NCI-H345 (cell line): ENCODE results near the gene LCN15.
A peak's percentile ranks its signal among the peaks of the same experiment; 100 is the strongest.
"Not testable (repeated sequence)": the region's sequence is repeated elsewhere in the genome, so short reads cannot be mapped to it uniquely, and the experiment has no call there.

ENCODE experiments used
- DNase-seq: peaks from one replicate; lab custom pipeline; 2025; lab: John Stamatoyannopoulos, UW

Gene LCN15

DNA sequence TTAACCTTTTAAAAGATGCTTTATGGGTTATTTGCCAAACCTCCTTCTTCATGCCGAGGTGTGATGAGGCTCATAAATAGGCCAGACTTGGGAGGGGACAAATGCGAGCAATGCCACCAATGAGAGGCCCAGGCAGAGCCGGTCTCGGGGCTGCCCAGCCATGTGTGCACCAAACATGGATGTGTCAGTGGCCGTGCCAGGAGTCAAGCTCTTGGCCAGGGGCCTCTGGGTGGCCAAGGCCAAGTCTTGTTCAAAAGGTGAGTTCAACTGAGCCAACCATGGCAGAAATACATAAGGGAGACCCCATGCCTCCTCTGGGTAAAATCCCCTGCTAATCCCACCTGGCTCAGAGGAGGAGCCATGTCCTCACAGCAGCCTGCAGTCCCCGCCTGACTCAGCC, 10.9 kb upstream of the LCN15 start:
- no peak for DNase-seq

DNA sequence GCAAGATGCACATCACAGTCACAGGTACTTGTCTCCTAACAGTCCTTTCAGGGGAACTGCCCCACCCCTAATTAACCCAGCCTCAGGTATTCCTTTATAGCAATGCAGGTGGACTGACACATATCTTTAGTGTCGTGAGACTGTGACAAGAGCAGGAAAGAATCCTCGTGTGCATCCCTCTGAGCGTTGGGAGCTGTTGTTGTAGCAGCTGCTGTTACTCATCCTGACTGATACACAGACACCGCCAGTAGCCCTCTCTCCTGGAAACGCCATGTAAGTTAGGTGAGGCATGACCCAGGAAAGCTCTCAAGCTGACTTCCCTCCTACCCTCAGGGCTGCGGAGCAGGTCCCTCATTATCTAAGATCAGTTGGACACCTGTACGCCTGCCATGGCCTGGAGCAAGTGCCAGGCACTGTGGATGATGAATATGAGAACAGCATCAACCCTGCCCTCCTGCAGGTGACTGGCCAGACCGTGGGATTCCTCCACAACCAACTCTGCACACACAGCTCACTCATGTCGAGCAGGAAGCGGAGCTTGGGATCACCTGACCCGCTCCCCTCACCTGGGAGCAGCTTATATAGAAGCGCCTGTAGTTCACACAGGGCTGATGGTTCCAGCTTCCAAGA, 10.2 kb upstream of the LCN15 start:
- DNase-seq = no peak

DNA sequence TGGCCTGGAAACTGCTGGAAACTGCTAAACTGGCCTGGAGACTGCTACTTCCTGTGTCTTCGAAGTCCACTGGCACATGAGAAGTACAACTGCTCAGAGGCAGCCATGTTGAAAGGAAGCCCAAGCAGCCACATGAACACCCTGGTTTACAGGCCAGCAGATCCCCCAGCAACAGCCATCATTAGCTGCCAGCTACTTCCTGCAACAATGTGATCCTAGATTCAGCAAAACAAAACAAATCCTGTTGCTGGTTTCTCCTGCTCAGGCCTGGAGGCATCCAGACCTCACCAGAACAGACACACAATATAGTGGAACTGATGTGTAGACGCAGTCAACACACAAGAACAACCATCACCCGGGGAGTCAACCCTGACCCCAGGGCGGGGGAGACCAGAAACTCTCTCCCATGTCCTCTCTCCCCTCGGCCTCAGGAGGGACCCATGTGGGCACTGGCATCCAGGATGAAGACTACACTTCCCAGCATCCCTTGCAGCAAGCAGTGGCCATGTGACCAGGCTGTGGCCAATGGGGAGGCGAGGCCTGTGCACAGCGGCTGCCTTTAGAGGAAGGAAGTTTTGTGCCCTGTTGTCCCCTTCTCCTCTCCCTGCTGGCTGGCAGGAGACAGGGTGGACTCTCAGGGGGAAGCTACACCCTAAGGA, 9.2 kb upstream of the LCN15 start:
- DNase-seq = no peak

DNA sequence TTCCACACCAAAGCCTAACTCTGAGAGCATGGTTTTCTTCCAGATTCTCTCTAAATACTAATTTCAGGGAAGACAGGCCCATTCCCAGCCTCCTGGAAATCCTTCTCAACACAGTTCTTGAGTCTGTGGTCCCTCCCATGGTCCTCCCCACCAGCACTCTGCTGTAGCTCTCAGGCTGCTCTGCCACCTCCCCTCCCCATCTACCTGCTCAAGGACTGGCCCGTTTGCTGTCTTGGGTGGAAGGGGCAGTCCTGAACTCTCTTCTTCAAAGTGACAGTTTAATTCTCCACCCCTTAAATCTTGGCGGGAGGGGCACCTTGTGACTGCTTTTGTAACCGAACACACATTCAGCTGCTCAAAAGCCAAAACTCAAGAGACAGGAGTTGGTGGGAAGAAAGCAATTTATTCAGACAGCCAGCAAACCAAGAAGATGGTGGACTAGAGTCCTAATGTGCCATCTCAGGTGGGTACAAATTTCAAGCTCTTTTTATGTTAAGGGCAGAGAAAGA, 7.6 kb upstream of the LCN15 start:
- DNase-seq = no peak

DNA sequence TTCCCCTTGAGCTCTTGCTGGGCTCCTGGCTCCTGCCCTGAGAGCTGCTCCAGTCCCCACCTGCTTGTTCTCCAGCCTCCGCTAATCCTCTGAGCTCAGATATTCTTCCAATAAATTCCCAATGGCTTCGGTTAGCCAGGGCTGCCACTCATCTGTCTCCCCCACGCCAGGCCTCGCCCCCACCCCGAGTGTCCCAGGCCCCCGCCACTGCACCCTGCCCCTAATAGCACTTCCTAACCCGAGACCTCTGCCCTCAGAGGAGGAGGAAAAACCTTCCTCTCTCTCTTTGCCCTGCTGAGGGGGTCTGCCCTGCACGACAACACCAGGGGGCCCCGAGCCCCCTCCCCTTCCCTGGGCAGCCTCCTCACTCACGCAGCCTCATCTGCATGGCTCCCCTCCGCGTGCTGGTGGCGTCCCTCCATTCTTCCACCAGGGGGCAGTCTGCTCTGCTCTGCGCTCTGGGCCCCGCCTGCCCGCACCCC, 5.4 kb upstream of the LCN15 start:
- peak; percentile 11 for DNase-seq

DNA sequence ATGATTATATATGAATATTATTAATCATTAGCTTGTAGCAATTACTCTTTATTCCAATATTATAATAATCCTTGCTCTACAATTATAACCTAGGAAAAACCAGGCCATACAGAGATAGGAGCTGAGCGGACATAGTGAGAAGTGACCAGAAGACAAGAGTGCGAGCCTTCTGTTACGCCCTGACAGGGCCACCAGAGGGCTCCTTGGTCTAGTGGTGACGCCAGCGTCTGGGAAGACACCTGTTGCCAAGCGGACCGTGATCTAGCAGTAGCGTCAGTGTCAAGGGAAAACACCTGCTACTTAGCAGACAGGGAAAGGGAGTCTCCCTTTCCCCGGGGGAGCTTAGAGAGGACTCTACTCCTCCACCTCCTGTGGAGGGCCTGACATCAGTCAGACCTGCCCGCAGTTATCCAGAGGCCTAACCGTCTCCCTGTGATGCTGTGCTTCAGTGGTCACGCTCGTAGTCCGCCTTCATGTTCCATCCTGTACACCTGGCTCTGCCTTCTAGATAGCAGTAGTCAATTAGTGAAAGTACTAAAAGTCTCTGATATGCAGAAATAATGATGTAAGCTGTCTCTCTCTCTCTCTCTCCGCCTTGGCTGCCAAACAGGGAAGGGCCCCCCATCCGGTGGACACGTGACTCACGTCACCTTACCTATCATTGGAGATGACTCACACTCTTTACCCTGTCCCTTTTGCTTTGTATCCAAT, 2.2 kb upstream of the LCN15 start:
- peak; percentile 47 for DNase-seq

DNA sequence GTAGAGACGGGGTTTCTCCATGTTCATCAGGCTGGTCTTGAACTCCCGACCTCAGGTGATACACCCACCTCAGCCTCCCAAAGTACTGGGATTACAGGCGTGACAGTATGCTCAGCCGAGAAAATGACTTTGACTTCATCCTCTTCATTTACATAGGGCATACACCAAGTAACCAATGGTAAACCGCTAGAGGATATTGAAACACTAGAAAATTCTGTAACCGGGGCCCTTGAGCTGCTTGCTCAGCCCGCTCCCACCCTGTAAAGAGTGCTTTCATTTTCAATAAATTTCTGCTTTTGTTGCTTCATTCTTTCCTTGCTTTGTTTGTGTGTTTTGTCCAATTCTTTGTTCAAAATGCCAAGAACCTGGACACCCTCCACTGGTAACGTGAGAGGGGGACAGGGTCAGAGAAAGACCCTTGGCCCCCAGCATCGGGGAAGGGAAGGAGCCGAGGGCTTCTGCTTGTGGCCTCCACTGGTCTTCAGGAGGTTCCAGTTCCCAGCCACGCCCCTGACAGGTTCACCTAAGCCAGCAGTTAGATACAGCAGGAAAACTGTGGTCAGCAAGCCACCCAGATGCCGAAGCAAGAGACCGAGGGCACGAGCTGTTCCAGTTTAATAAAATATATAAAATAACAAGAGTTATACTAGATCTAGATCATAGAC, 1.6 kb upstream of the LCN15 start:
- not testable (repeated sequence) for DNase-seq

DNA sequence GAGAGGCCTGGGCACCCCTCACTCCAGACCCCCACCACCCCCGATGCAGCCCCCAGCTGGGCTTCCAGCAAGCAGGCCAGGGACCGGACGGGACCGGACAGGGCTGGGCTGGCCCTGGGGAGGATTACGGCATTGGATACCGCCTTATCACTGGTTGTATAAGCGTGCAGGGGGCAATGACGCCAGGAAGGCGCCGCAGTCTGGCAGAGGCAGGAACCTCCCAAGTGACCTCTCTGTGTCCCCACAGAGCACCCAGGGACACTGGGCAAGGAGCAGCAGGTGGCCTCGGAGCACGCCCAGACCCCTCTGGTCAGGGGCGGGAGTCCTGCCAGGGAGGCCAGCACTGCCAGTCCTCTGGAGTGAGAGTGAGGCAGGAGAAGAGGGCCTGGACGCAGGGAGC, 723 bp upstream of the LCN15 start:
- no peak for DNase-seq

DNA sequence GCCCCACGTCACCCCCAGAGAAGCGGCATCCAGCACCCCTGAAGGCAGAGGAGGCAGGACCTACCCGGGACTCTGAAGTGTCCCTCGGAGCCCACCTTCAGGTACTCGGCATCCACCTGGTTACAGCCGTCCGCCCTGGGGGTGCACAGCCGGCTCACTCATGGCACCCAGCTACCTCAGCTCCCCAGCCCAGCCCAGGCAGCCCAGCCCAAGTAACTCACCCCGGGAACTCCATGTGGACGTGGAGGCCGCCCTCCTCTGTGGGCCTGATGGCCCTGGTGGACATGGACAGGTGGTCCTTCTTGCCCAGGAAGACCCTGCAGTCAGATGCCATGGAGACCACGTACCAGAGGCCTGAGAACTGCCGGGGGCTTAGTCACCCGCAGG, 676 bp downstream of the LCN15 start:
- DNase-seq = no peak

DNA sequence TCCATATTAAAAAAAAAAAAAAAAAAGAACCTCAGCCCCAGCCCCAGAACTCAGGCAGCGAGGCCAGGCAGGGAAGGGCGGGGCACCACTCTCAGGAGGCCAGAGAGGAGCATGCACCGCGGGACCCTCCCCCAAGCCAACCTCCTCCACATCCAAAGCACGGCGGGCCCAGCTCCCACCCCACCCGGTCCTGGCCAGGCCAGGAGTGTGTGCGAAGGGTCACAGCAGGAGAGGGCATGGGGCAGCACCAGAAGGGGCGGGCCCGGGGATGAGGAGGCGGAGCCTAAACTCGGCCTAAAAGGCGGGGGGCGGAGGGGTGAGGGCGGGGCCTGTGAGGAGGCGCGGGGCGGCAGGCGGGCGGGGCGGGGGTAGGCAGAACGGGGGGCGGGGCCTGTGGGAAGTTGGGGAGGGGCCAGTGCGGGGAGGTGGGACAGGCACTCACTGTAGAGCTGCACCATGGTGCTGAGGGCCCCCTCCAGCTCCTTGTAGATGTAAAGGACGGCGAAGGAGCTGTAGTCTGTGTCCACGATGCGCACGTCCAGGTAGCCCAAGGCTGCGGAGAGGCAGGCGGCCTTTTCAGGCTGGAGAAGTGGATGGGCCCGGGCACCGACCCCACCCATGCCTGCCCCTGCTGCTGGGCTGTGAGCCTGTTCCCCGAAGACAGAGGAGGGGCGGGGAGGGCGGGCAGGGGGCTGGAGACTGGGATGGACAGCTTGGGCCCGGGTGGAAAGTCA, 1.2 kb downstream of the LCN15 start:
- DNase-seq = no peak

DNA sequence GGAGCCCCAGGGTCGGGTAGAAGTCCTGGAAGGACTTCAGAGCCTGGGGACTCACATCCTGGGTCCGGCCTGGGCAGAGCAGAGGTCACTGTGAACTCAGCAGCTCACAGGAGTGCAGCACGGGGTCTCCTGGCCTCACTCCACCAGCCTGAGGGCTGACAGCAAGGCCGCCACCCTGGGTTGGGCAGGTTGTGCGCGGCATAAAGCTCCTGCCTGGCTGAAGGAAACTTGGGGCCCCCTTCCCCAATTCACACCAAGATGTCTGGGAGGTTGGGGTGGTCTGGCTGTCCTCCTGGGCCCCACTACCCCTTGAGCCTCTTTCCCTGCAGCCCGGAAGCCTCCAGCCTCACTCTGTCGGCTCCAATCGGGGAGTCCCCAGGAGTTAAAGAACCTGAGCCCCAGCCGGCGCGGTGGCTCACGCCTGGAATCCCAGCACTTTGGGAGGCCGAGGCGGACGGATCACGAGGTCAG, 2.1 kb downstream of the LCN15 start:
- no peak for DNase-seq

DNA sequence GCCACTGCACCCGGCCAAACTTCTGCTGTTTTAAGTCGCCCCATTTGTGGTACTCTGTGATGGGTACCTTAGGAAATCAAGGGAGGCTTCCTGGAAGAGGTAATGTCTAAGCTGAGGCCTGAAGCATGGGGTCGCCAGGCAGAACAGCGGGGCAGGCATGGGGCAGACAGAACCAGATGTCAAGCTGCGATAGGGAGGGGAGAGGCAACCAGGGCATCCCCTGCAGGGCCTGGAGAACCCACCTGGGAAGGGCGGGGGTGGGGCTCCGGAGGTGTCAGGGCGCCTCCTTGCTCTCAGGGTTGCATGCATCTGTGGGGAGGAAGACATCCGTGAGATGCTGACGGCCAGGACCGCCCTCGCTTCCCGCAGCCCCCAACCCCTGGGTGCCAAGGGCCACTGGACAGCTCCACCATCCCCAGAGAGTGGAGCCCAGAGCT, 2.8 kb downstream of the LCN15 start:
- no peak for DNase-seq

DNA sequence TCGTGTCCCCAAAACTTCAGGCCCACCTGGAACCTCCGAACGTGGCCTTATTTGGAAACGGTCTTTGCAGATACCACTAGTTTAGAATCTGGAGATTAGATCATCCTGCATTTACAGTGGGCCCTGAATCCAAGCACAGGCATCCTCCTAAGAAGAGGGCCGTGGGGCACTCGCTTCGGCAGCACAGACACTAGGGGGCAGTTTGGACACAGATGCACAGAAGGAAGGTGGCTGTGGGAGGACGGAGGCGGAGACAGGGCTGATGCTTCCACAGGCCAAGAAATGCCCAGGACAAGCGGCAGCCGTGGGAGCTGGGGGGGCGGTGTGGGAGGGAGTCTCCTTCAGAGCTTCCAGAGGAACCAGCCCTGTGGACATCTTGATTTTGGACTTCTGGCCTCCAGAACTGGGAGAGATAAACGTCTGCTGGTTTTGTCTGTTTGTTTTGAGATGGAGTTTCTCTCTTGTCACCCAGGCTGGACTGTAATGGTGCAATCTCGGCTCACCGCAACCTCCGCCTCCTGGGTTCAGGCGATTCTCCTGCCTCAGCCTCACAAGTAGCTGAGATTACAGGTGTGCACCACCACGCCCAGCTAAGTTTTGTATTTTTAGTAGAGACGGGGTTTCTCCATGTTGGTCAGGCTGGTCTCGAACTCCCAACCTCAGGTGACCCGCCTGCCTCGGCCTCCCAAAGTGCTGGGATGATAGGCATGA, 3.3 kb downstream of the LCN15 start:
- DNase-seq = peak; percentile 11

DNA sequence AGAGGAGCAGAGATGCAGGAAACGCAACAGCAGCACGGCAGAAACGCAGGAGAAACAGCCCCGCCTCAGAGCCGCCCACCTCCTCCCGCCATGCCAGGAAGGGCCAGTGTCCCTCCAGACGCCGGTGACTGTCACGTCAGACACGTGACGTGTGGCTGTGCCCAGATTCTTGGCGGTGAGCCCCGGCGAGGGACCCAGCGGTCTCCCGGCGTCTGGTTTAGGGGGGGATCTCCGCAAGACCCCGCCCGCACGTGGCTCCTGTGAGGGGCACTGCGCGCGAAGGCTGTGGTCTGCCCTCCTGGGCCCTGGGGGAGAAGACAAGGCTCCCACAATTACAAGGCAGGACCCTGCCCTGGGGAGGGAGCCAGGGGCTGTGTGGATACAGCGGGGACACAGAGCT, 3.9 kb downstream of the LCN15 start:
- no peak for DNase-seq

DNA sequence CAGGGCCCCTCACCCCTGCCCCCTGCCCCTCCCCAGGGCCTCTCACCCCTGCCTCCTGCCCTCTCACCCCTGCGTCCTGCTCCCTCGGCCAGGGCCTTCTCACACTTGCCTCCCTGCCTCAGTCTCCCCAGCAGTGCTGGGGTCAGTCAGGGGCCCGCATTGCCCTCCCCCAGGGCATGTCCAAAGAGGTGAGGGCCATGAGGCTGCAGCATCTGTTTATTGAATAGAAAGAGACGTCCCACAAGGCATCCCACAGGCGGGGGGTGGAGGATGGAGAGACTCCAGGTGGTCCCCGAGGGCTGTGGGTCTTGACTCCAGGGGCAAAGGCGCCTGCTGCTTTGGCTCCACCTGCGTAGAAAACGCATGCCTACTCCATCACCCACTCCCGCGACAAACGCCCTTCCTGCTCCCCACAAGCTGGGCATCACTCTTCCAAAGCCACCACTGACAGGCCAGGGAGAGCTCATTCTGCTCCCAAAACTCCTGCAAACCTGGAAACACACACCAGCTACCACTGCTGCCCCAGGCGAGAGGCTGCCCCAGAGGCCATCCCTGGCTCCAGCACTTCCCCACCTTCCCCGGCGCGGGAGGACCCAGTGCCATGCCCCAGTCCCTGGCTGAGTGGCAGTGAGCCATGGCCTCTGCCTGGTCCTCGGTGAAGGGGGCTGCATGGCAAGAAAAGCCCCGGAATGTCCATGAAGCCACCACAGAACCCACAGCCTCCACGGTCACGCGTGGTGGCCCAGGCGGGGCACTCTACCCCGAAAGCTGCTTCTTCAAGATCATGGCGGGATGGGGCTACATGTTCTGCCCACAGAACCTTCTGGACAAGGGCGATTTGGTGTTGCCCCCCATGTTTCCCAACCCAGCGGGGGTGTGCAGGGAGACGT, 4.6 kb downstream of the LCN15 start:
- DNase-seq = no peak

DNA sequence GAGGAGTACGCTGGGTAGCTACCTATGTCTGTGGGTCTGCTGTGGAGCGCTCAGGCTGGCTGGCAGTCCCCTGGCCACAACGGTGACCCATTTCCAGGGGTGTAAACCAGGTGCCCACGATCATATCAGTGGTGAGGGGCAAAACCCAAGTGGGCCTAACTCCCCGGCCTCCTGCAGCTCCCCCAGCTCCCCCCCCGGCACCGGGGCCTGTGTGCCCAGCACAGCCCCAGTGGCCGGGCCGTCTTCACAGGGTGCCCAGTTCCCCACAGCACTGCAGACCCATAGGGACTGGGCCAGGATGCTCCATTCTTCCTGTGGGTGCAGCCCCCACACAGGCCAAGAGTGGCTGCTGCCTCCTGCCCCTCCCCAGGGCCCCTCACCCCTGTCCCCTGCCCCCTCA, 5.3 kb downstream of the LCN15 start:
- DNase-seq = no peak

DNA sequence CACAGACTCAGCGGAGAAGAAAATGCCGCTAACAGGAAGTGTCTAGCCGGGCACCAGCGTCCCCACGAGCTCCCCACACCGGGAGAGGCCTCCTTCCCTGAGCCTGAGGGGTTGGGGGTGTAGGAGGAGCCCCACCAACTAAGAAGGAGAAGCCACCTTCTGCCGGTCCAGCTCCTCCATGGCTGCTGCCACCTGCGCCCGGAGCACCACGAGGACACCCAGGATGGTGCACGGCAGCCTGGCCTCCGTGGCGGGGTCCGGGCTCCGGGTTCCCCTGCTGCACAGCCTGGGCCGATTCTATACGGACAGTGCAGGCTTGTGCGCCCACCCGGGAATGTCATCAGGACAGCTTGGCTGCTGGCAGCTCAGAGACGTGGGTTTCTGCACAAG, 6.6 kb downstream of the LCN15 start:
- no peak for DNase-seq

DNA sequence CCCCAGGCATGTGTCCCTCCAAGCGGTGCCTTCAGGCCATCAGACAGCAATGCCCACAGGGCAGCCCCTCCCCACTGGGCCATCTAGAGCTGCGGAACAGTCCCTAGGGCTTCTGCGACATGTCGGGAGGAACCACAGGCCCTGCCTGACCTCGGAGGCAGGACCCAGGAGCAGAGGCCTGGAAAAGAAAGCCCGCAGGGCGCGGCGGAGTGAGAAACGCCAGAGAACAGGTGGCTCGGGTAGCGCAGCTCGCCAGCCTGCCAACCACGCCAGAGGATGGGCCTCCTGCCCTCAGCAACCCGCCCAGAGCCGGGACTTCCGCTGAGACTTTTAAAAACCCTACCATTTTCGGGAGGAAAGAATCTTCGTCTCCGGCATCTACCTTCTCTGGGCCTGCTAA, 7.0 kb downstream of the LCN15 start:
- DNase-seq = no peak

DNA sequence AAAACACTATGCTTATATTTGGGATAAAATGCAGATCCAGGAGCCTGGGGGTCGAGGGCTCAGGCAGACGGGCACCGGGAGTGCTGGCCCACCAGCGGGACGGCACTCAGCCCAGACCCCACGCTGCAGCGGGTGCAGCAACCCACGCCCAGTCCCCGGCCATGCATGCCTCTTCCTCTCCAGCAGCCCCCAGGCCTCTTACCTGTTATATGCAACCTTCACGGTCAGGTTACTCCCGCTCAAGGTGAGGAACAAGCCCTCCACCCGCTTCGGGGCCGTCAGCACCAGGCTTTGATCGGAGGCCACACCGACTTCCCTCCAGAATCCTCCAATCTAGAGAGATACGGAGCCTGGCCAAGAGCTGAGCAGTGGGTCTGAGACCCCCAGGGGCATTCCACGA, 7.5 kb downstream of the LCN15 start:
- no peak for DNase-seq

DNA sequence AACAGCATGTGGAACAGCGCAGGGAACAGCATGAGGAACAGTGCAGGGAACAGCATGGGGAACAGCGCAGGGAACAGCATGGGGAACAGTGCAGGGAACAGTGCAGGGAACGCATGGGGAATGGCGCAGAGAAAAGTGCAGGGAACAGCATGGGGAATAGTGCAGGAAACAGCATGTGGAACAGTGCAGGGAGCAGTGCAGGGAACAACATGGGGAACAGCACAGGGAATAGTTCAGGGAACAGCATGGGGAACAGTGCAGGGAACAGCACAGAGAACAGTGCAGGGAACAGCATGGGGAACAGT, 8.2 kb downstream of the LCN15 start:
- no peak for DNase-seq
